NCI-H510A (cell line): ENCODE data around the gene PCDHA13.
"Not testable (repeated sequence)": the region's sequence is repeated elsewhere in the genome, so short reads cannot be mapped to it uniquely, and the experiment has no call there.

Experiments used
- DNase-seq: peaks from one replicate; lab custom pipeline; 2025; lab: John Stamatoyannopoulos, UW

PCDHA13 gene

GRCh38 chr5:140870221-140871201 is 11.4 kb upstream of the PCDHA13 start:
- DNase-seq: no peak

- DNase-seq: no peak
Observed at GRCh38 chr5:140875085-140876065, 6.5 kb upstream of the PCDHA13 start, which contains the start of gene PCDHA12. Gene PCDHA12 (plus strand): TSS chr5:140875308. CDS start chr5:140875473, 165 bp downstream.

- not testable (repeated sequence) for DNase-seq
Observed at GRCh38 chr5:140876541-140877261, 5.2 kb upstream of the PCDHA13 start.

- no peak for DNase-seq
Observed at GRCh38 chr5:140877262-140877581, 4.7 kb upstream of the PCDHA13 start.

- no peak for DNase-seq
Observed at GRCh38 chr5:140882591-140882899, 621 bp downstream of the PCDHA13 start.

- DNase-seq: no peak
Observed at GRCh38 chr5:140883373-140883772, 1.4 kb downstream of the PCDHA13 start.

- no peak for DNase-seq
Observed at GRCh38 chr5:140883927-140884697, 2.2 kb downstream of the PCDHA13 start.

- no peak for DNase-seq
Observed at GRCh38 chr5:140916325-140916724, 34.4 kb downstream of the PCDHA13 start.

- DNase-seq: no peak
Observed at GRCh38 chr5:140923601-140924000, 41.7 kb downstream of the PCDHA13 start.

GRCh38 chr5:140925806-140926442 is 44.0 kb downstream of the PCDHA13 start, which contains the start of gene PCDHAC1:
Gene PCDHAC1 (plus strand): TSS chr5:140926299. CDS start chr5:140926893, 594 bp downstream.
- peak; percentile 57 for DNase-seq

- DNase-seq: peak; percentile 62
Observed at GRCh38 chr5:140926443-140927227, 44.7 kb downstream of the PCDHA13 start.

GRCh38 chr5:140927228-140927573 is 45.3 kb downstream of the PCDHA13 start:
- no peak for DNase-seq
